Adrenal gland (tissue), 12 donors: ENCODE data around the gene ZNF804A. TPM values are rescaled to one million over a fixed set of nuclear protein-coding genes. Genes with fewer than 3 reads are reported as not detected.

Experiments
- DNase-seq, 7 donors: peaks; one replicate each; pipeline ENCODE4 v3.0.0-alpha.2; 2019 to 2020
- H3K27ac ChIP-seq, 5 donors: fragments of 200-600 bp; sonication (generic) in 4 of 5; 1 replicate in 3 of 5; 2 replicates in 2 of 5; pipeline versions ENCODE4 v1.5.1 to v1.8.0; 2016 to 2020; ENCODE audit warnings: mild to moderate bottlenecking in 1 of 5
- H3K27me3 ChIP-seq: fragments of 200-600 bp; 2 replicates; pipeline ENCODE4 v1.8.0; 2021
- H3K36me3 ChIP-seq, 2 donors: fragments of 200-600 bp; replicated peaks in 1 of 2; 1 replicate in 1 of 2; 2 replicates in 1 of 2; pipeline versions ENCODE4 v1.5.1 to v1.8.0; 2018 to 2022
- H3K4me1 ChIP-seq, 2 donors: fragments of 200-600 bp; replicated peaks in 1 of 2; 1 replicate in 1 of 2; 2 replicates in 1 of 2; pipeline versions ENCODE4 v1.5.1 to v1.8.0; 2018 to 2021
- H3K4me3 ChIP-seq, 4 donors: fragments of 200-600 bp; sonication (generic) in 3 of 4; one replicate each; pipeline ENCODE4 v1.5.1; 2016 to 2018
- H3K9me3 ChIP-seq, 3 donors: fragments of 200-600 bp; sonication (generic) in 1 of 3; replicated peaks in 1 of 3; 1 replicate in 2 of 3; 2 replicates in 1 of 3; pipeline versions ENCODE4 v1.5.1 to v1.8.0; 2016 to 2021
- POLR2A ChIP-seq, 2 donors: fragments of 450-650 bp; IDR thresholded peaks; one replicate each; pipeline ENCODE4 v1.6.1; 2017; ENCODE audit warnings: antibody characterized with exemption in 2 of 2, mild to moderate bottlenecking in 2 of 2, moderate library complexity in 1 of 2
- WGBS, 4 donors: extraction: QIAGEN DNeasy Blood & Tissue Kit in 2 of 4; methylation state at CpG; one replicate each; pipeline versions ENCODE4 v1.1.5 to v1.1.7; 2013 to 2017; 5-methylcytosine and 5-hydroxymethylcytosine counted together
- intact Hi-C, 2 donors: fragments of 100-400 bp; cut with DNase I; formaldehyde crosslinking; loops; one replicate each; pipeline versions ENCODE4 v1.14.1 to v1.15.0; 2022 to 2023
- polyA plus RNA-seq, 3 donors: library from polyadenylated mRNA; stranded (reverse); fragments of 200-250 nt in 2 of 3; fragments of 350-450 nt in 1 of 3; fragmentation: Illumina TruSeq in 1 of 3; extraction: RNeasy Lipid Tissue Mini Kit (QIAGEN cat#74804) in 1 of 3; gene quantifications; one replicate each; pipeline ENCODE4 v1.2.3, GENCODE V29; 2013 to 2014
- total RNA-seq, 9 donors: library from RNA; depleted of rRNA in 4 of 9; stranded (reverse); fragments of >200 nt in 4 of 9; fragments of 120-200 nt in 1 of 9; fragmentation: NEBNext Ultra II Directional in 1 of 9; extraction: Animal tissue kit (Norgen Biotek cat#: 25700) in 1 of 9; gene quantifications; one replicate each; pipeline versions ENCODE4 v1.1.0 to v1.2.4, GENCODE V29; 2013 to 2023
- TF ChIP-seq, protein P1 (sequence below), 6 experiments: fragments of 450-650 bp in 4 of 6; fragments of 200-600 bp in 2 of 6; sonication (generic) in 1 of 6; IDR thresholded peaks; 1 replicate in 5 of 6; 2 replicates in 1 of 6; pipeline versions ENCODE4 v1.5.1 to v1.8.0; 2016 to 2021; ENCODE audit warnings: antibody characterized with exemption in 6 of 6, mild to moderate bottlenecking in 2 of 6, moderate library complexity in 1 of 6
- donor health status: healthy with polysubstance abuse.
- donor health status: Bipolar disorder and iron deficiency.
- donor health status: DM: yes; HTN: yes; CAD: no.
- donor health status: DM: no; HTN: no; CAD: no.
- donor health status: DM: no; HTN: no; CAD: no.
- donor health status: DM: yes; HTN: yes; CAD: no.

ZNF804A gene
- total and polyA plus RNA-seq, 12 donors, result 0.07 to 0.89 (median 0.14) TPM; not detected in 1

DNA sequence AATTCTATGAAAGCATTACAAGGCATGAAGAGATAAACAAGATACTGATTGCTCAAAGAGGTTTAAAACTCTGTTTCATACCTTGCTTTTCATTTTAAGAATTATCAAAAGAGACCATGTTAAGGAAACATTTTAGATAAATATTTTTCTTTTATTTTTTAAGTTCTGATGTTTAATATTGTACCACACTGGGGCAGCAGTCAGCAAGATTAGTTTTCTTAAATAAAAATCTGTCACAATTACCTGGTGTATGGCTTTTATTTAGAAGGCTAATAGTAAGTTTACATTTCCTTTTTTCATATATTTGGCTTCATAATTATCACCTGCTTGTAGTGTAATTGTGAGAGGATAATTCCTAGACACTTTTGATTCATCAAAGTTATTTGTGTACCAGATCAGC is 46.4 kb downstream of the ZNF804A start:
- intact Hi-C loops, result no loop called here
- H3K27me3 ChIP-seq, result no peaks in the 10 kb centered on the region
- no peaks in the 10 kb centered on the region for H3K4me1 ChIP-seq
- no peaks in the 10 kb centered on the region for H3K9me3 ChIP-seq
- H3K36me3 ChIP-seq, result no peaks in the 10 kb centered on the region
- no peak for DNase-seq
- no peak overlapping the region for H3K27ac ChIP-seq
- no peak overlapping the region for H3K4me3 ChIP-seq
- TF ChIP-seq, protein P1, sequence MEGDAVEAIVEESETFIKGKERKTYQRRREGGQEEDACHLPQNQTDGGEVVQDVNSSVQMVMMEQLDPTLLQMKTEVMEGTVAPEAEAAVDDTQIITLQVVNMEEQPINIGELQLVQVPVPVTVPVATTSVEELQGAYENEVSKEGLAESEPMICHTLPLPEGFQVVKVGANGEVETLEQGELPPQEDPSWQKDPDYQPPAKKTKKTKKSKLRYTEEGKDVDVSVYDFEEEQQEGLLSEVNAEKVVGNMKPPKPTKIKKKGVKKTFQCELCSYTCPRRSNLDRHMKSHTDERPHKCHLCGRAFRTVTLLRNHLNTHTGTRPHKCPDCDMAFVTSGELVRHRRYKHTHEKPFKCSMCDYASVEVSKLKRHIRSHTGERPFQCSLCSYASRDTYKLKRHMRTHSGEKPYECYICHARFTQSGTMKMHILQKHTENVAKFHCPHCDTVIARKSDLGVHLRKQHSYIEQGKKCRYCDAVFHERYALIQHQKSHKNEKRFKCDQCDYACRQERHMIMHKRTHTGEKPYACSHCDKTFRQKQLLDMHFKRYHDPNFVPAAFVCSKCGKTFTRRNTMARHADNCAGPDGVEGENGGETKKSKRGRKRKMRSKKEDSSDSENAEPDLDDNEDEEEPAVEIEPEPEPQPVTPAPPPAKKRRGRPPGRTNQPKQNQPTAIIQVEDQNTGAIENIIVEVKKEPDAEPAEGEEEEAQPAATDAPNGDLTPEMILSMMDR (IDR thresholded peaks at IDR 0.05), result no peak
- no peak for TF ChIP-seq POLR2A (IDR thresholded peaks at IDR 0.05)

DNA sequence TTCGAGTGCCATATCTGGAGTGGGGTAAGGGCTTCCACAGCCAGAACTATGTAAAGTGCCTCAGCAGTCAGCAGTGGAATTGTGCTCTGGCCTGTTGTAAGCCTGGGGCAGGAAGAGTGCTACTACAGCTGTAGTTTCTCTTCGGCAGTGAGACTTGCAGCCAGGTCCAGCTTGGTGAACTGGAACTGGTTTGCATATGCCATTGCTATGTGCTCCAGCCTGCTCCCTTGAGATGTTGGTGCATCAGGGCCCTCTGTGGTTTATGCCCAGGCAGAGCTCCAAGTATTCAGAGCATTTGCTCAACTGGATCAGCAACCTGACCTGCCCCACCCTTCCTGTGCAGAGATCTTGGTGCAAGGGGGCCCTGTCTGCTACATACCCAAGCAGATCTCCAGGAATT is 47.8 kb downstream of the ZNF804A start:
- DNase-seq, result no peak
- Histone ChIP-seq H3K36me3 (no peaks in the 10 kb centered on the region), H3K4me3 (no peak overlapping the region), H3K4me1 (no peaks in the 10 kb centered on the region), H3K27ac (no peak overlapping the region), H3K9me3 (no peaks in the 10 kb centered on the region), H3K27me3 (no peaks in the 10 kb centered on the region)
- 75 to 76% (median 76%) methylated on average over 2 of the region's 2 CpGs; no CpG with 5 or more reads in 1 of the 4 donors for WGBS, 4 donors
- no peak for TF ChIP-seq POLR2A (IDR thresholded peaks at IDR 0.05)
- TF ChIP-seq, protein P1 (IDR thresholded peaks at IDR 0.05), result no peak
- intact Hi-C loops, result no loop called here

GRCh38 chr2:184646593-184646992 is 48.3 kb downstream of the ZNF804A start:
- intact Hi-C loops, result no loop called here

GRCh38 chr2:184654945-184655344 is 56.6 kb downstream of the ZNF804A start:
- Histone ChIP-seq H3K4me3 (no peak overlapping the region), H3K27me3 (no peaks in the 10 kb centered on the region), H3K9me3 (no peaks in the 10 kb centered on the region), H3K4me1 (no peaks in the 10 kb centered on the region), H3K27ac (no peak overlapping the region), H3K36me3 (no peaks in the 10 kb centered on the region)
- 52 to 59% (median 54%) methylated on average over 2 of the region's 2 CpGs for WGBS, 4 donors
- TF ChIP-seq, protein P1 (IDR thresholded peaks at IDR 0.05), result no peak
- TF ChIP-seq POLR2A (IDR thresholded peaks at IDR 0.05), result no peak
- no peak for DNase-seq
- intact Hi-C loops, result no loop called here

More at GRCh38 chr2:184646593-184646992, 48.3 kb downstream of the ZNF804A start:
- TF ChIP-seq, protein P1 (IDR thresholded peaks at IDR 0.05), result no peak
- no peak for TF ChIP-seq POLR2A (IDR thresholded peaks at IDR 0.05)
- no peak overlapping the region for H3K27ac ChIP-seq
- no peaks in the 10 kb centered on the region for H3K4me1 ChIP-seq
- WGBS, 4 donors, result 85 to 95% (median 89%) methylated on average over 4 of the region's 4 CpGs
- no peak for DNase-seq
- H3K4me3 ChIP-seq, result no peak overlapping the region
- no peaks in the 10 kb centered on the region for H3K27me3 ChIP-seq
- H3K9me3 ChIP-seq, result no peaks in the 10 kb centered on the region
- no peaks in the 10 kb centered on the region for H3K36me3 ChIP-seq
